Measurements from ENCODE around the gene YJEFN3.

- TF ChIP-seq MAX (IDR thresholded peaks at IDR 0.05; ENCODE audit: low read depth, low read length) (no peak), POLR2A (IDR thresholded peaks at IDR 0.05; ENCODE audit: extremely low read depth, insufficient read length) (no peak)
- TF ChIP-seq, protein P1, sequence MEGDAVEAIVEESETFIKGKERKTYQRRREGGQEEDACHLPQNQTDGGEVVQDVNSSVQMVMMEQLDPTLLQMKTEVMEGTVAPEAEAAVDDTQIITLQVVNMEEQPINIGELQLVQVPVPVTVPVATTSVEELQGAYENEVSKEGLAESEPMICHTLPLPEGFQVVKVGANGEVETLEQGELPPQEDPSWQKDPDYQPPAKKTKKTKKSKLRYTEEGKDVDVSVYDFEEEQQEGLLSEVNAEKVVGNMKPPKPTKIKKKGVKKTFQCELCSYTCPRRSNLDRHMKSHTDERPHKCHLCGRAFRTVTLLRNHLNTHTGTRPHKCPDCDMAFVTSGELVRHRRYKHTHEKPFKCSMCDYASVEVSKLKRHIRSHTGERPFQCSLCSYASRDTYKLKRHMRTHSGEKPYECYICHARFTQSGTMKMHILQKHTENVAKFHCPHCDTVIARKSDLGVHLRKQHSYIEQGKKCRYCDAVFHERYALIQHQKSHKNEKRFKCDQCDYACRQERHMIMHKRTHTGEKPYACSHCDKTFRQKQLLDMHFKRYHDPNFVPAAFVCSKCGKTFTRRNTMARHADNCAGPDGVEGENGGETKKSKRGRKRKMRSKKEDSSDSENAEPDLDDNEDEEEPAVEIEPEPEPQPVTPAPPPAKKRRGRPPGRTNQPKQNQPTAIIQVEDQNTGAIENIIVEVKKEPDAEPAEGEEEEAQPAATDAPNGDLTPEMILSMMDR (IDR thresholded peaks at IDR 0.05; ENCODE audit: low read depth, low read length): no peak
Observed at GRCh38 chr19:19535311-19536191, 6.8 kb downstream of the YJEFN3 start.

Measured in NB4 (cell line).